Left lung (tissue), 10 donors: ENCODE measurements around the gene FKBP1B. TPM values are rescaled to one million over a fixed set of nuclear protein-coding genes. Genes with fewer than 3 reads are reported as not detected.

Source experiments
- ATAC-seq: fragments of 200-7000 bp; cut with Tn5 transposase; one replicate; pipeline ENCODE4 v1.9.1; 2020; ENCODE audit warnings: moderate library complexity
- DNase-seq, 4 donors: peaks; one replicate each; pipeline ENCODE4 v3.0.0-alpha.2; 2013 to 2020
- H3K27ac ChIP-seq, 2 donors: fragments of 200-600 bp; sonication (generic) in 1 of 2; one replicate each; pipeline versions ENCODE4 v1.5.0 to v1.8.0; 2020 to 2021
- H3K27me3 ChIP-seq, 2 donors: fragments of 200-600 bp; sonication (generic) in 1 of 2; one replicate each; pipeline versions ENCODE4 v1.5.0 to v1.8.0; 2020 to 2021
- H3K36me3 ChIP-seq, 2 donors: fragments of 200-600 bp; sonication (generic) in 1 of 2; one replicate each; pipeline versions ENCODE4 v1.5.0 to v1.8.0; 2020 to 2021
- H3K4me1 ChIP-seq, 2 donors: fragments of 200-600 bp; one replicate each; pipeline ENCODE4 v1.8.0; 2021
- H3K4me3 ChIP-seq, 2 donors: fragments of 200-600 bp; sonication (generic) in 1 of 2; one replicate each; pipeline versions ENCODE4 v1.5.0 to v1.8.0; 2020 to 2021; ENCODE audit warnings: mild to moderate bottlenecking in 1 of 2
- H3K9me3 ChIP-seq, 2 donors: fragments of 200-600 bp; sonication (generic) in 1 of 2; one replicate each; pipeline versions ENCODE4 v1.5.0 to v1.8.0; 2020 to 2021
- intact Hi-C, 2 donors: fragments of 100-400 bp; cut with DNase I; formaldehyde crosslinking; loops; one replicate each; pipeline versions ENCODE4 v1.11.2 to v1.14.2; 2022
- polyA plus RNA-seq, 6 donors: library from polyadenylated mRNA; unstranded; fragments of 120-200 nt; gene quantifications; one replicate each; pipeline ENCODE4 v1.2.1, GENCODE V29; 2013; ENCODE audit not compliant: insufficient read length in 6 of 6
- total RNA-seq, 2 donors: library from RNA; stranded (reverse); fragmentation: NEBNext Ultra II Directional; extraction: Animal tissue kit (Norgen Biotek cat#: 25700); gene quantifications; one replicate each; pipeline ENCODE4 v1.2.1, GENCODE V29; 2021
- TF ChIP-seq, protein P1 (sequence below), 2 donors: fragments of 200-600 bp; sonication (generic) in 1 of 2; IDR thresholded peaks; one replicate each; pipeline versions ENCODE4 v1.5.0 to v1.8.0; 2021; ENCODE audit warnings: antibody characterized with exemption in 2 of 2
- donor health status: DM: no; HTN: yes; CAD: no.
- donor health status: DM: no; HTN: no; CAD: no.

The FKBP1B gene
- total and polyA plus RNA-seq, 8 donors = 9.6 to 18.7 (median 14.7) TPM

DNA sequence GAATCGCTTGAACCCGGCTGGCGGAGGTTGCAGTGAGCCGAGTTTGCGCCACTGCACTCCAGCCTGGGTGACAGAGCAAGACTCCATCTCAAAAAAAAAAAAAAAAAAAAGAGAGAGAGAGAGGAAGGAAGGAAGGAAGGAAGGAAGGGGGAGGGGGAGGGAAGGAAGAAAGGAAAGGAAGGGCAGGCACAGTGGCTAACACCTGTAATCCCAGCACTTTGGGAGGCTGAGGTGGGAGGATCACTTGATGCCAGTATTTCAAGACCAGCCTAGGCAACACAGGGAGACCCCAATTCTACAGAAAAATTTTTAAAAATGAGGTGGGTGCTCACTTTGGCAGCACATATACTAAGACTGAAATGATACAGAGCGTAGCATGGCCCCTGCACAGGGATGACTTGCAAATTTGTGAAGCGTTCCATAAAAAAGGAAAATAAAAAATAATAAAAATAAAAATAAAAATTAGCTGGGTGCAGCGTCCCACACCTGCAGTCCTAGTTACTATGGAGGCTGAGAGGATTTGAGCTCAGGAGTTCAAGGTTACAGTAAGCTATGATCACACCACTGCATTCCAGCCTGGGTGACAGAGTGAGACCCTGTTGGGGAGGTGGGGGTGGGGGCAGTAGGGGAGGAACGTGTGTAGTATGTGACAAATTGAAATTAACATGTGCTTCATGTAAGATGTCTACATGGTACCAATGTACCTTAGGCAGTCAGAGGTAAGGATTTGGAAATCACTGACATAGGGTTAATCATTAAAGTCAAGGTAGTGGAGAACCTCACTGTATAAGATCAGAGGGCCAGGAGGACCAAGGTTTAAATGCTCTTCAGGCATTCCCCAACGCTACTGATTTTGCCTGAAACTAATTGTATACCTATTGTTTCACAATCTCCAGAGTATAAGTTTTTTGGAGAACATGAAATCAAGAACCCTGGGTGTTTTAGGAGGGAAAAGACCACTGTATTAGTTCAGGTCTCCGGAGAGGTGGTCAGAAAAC, 3.7 kb upstream of the FKBP1B start:
- peak overlapping the region; percentile 61 to 75 for H3K4me3 ChIP-seq
- H3K27me3 ChIP-seq = peaks cover 0 to 32% of the 10 kb centered on the region in 2 donors
- intact Hi-C loops = no loop called here
- no peaks in the 10 kb centered on the region for H3K9me3 ChIP-seq
- ATAC-seq = no peak
- H3K4me1 ChIP-seq = peaks cover 0 to 34% of the 10 kb centered on the region in 2 donors
- no peaks in the 10 kb centered on the region for H3K36me3 ChIP-seq
- no peak overlapping the region for H3K27ac ChIP-seq
- TF ChIP-seq, protein P1, sequence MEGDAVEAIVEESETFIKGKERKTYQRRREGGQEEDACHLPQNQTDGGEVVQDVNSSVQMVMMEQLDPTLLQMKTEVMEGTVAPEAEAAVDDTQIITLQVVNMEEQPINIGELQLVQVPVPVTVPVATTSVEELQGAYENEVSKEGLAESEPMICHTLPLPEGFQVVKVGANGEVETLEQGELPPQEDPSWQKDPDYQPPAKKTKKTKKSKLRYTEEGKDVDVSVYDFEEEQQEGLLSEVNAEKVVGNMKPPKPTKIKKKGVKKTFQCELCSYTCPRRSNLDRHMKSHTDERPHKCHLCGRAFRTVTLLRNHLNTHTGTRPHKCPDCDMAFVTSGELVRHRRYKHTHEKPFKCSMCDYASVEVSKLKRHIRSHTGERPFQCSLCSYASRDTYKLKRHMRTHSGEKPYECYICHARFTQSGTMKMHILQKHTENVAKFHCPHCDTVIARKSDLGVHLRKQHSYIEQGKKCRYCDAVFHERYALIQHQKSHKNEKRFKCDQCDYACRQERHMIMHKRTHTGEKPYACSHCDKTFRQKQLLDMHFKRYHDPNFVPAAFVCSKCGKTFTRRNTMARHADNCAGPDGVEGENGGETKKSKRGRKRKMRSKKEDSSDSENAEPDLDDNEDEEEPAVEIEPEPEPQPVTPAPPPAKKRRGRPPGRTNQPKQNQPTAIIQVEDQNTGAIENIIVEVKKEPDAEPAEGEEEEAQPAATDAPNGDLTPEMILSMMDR (IDR thresholded peaks at IDR 0.05) = no peak
- DNase-seq = no peak

DNA sequence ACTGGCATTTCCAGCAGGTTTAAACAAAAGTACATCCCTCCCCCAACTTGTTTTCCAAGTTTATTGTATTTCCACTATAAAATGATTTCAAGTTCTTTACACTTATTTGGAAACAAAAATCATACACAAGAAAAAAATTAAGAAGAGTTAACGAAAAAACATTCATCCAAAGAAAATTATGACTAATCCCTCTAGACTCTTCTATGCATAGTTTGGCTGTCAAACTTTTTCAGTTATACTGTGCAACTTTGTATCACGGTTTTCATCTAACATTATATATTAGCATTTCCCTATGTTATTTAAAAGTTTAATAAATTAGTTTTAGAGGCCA, 3.0 kb upstream of the FKBP1B start:
- Histone ChIP-seq H3K9me3 (no peaks in the 10 kb centered on the region), H3K4me3 (peak overlapping the region; percentile 61 to 75), H3K36me3 (no peaks in the 10 kb centered on the region), H3K27me3 (peaks cover 0 to 32% of the 10 kb centered on the region in 2 donors), H3K27ac (peak overlapping the region in 1 of 2 donors; percentile 75), H3K4me1 (peaks cover 0 to 34% of the 10 kb centered on the region in 2 donors)
- TF ChIP-seq, protein P1 (IDR thresholded peaks at IDR 0.05) = no peak
- intact Hi-C loops = no loop called here
- no peak for DNase-seq
- no peak for ATAC-seq

- intact Hi-C loops = no loop called here
- no peaks in the 10 kb centered on the region for H3K36me3 ChIP-seq
- peaks cover 0 to 34% of the 10 kb centered on the region in 2 donors for H3K4me1 ChIP-seq
- peak within 1 kb of the TSS; percentile 60 to 75 for H3K27ac ChIP-seq
- TF ChIP-seq, protein P1 (IDR thresholded peaks at IDR 0.05) = no peak
- ATAC-seq (peak; percentile 98), DNase-seq (peak; percentile 91 to 97 (median 95))
- no peaks in the 10 kb centered on the region for H3K9me3 ChIP-seq
- peaks cover 0 to 32% of the 10 kb centered on the region in 2 donors for H3K27me3 ChIP-seq
- peak within 1 kb of the TSS; percentile 61 to 75 for H3K4me3 ChIP-seq
Measured at GRCh38 chr2:24046930-24047702, 2.4 kb upstream of the FKBP1B start, which contains the start of gene WDCP. TSS of gene WDCP (minus strand) at chr2:24047391. CDS start at chr2:24039494, 7,897 bp downstream.

DNA sequence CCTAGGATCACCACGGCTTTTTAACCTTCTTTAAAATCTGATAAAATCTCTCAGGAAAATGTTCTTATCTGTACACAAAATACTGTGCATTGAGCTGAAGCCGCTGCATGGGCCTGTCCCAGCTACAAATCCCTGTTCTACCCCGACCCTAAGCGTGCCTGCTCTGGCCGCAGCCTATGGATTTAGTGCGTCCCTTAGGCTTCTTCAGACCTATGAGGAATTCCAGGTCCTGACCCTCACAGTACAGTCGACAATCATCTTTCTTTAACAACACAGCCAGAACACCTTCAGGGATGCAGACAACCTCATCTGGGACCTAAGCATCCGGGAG, 1.9 kb upstream of the FKBP1B start:
- Histone ChIP-seq H3K9me3 (no peaks in the 10 kb centered on the region), H3K4me1 (peaks cover 0 to 34% of the 10 kb centered on the region in 2 donors), H3K27me3 (peaks cover 0 to 32% of the 10 kb centered on the region in 2 donors), H3K4me3 (peak overlapping the region; percentile 61 to 75), H3K36me3 (no peaks in the 10 kb centered on the region), H3K27ac (peak overlapping the region in 1 of 2 donors; percentile 60)
- TF ChIP-seq, protein P1 (IDR thresholded peaks at IDR 0.05) = no peak
- intact Hi-C loops = no loop called here
- ATAC-seq (peak; percentile 2), DNase-seq (no peak)
